ENCODE measurements around the gene SLC12A6. TPM values are rescaled to one million over a fixed set of nuclear protein-coding genes. Genes with fewer than 3 reads are reported as not detected.

Gene SLC12A6
- total RNA-seq, 1 donor from 2014 or later: 20.0 TPM

DNA sequence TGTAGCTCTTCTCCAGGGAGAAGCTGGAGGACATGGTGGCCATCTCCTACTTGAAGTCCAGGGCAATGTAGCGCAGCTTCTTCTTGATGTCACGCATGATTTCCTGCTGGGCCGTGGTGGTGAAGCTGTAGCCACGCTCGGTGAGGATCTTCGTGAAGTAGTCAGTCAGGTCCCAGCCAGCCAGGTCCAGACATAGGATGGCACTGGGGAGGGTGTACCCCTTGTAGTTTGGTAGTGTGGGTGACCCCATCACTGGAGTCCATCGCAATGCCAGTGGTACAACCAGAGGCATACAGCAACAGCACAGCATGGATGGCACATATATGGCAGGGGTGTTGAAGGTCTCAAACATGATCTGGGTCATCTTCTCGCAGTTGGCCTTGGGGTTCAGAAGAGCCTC, 36.4 kb upstream of the SLC12A6 start:
- no peak overlapping the region for H3K27ac Mint-ChIP-seq (ENCODE audit: unreplicated experiment)
- no peaks in the 10 kb centered on the region for H3K27me3 Mint-ChIP-seq (ENCODE audit: low read depth)
- H3K4me3 Mint-ChIP-seq (ENCODE audit: unreplicated experiment): no peak overlapping the region
- no peaks in the 10 kb centered on the region for H3K9me3 Mint-ChIP-seq (ENCODE audit: low read depth)
- DNase-seq (ENCODE audit: low spot score): no peak
- no peaks in the 10 kb centered on the region for H3K4me1 Mint-ChIP-seq (ENCODE audit: low read depth)
- TF ChIP-seq, protein P1, sequence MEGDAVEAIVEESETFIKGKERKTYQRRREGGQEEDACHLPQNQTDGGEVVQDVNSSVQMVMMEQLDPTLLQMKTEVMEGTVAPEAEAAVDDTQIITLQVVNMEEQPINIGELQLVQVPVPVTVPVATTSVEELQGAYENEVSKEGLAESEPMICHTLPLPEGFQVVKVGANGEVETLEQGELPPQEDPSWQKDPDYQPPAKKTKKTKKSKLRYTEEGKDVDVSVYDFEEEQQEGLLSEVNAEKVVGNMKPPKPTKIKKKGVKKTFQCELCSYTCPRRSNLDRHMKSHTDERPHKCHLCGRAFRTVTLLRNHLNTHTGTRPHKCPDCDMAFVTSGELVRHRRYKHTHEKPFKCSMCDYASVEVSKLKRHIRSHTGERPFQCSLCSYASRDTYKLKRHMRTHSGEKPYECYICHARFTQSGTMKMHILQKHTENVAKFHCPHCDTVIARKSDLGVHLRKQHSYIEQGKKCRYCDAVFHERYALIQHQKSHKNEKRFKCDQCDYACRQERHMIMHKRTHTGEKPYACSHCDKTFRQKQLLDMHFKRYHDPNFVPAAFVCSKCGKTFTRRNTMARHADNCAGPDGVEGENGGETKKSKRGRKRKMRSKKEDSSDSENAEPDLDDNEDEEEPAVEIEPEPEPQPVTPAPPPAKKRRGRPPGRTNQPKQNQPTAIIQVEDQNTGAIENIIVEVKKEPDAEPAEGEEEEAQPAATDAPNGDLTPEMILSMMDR (IDR thresholded peaks at IDR 0.05): no peak
- H3K36me3 Mint-ChIP-seq (ENCODE audit: low read depth): peaks cover 2% of the 10 kb centered on the region

DNA sequence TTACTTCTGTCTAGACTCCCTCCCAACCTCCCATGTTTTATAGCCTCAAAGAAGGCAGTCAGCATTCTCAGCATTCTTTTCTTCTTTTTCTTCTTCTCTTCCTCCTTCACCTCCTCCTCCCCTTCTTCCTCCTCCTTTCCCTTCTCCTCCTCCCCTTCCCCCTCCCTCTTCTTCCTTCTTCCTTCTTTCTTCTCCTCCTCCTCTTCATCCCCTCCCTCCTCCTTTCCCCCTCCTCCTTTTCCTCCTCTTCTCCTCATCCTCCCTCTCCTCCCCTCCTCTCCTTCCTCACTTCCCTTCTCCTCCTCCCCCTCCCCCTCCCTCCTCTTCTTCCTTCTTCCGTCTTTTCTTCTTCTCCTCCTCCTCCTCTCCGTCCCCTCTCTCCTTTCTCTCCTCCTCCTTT, 33.1 kb upstream of the SLC12A6 start:
- Mint-ChIP-seq H3K27me3 (ENCODE audit: low read depth) (no peaks in the 10 kb centered on the region), H3K9me3 (ENCODE audit: low read depth) (no peaks in the 10 kb centered on the region), H3K36me3 (ENCODE audit: low read depth) (no peaks in the 10 kb centered on the region), H3K4me1 (ENCODE audit: low read depth) (peaks cover 16% of the 10 kb centered on the region), H3K4me3 (ENCODE audit: unreplicated experiment) (no peak overlapping the region), H3K27ac (ENCODE audit: unreplicated experiment) (no peak overlapping the region)
- DNase-seq (ENCODE audit: low spot score): no peak
- TF ChIP-seq, protein P1 (IDR thresholded peaks at IDR 0.05): no peak

DNA sequence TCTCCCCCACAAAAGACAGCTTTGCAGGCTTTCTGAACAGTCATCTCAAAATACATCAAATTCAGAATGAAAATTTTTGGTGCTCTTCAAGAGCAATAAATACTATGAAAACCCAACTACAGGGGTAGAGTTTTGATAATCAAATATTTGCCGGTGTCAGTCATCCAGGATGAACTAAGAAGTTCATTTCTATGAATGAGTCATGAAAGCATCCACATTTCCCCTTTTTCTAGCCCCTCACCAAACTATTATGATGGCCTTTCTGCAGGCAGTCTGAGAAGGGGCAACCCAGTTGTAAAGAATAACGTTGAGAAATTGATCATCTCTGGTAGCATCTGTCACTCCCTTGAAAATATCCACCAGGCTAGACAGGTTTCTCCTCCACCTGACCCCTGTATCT, 32.5 kb upstream of the SLC12A6 start:
- no peaks in the 10 kb centered on the region for H3K9me3 Mint-ChIP-seq (ENCODE audit: low read depth)
- peaks cover 20% of the 10 kb centered on the region for H3K4me1 Mint-ChIP-seq (ENCODE audit: low read depth)
- no peaks in the 10 kb centered on the region for H3K27me3 Mint-ChIP-seq (ENCODE audit: low read depth)
- TF ChIP-seq, protein P1 (IDR thresholded peaks at IDR 0.05): no peak
- no peaks in the 10 kb centered on the region for H3K36me3 Mint-ChIP-seq (ENCODE audit: low read depth)
- H3K4me3 Mint-ChIP-seq (ENCODE audit: unreplicated experiment): no peak overlapping the region
- no peak overlapping the region for H3K27ac Mint-ChIP-seq (ENCODE audit: unreplicated experiment)
- no peak for DNase-seq (ENCODE audit: low spot score)

DNA sequence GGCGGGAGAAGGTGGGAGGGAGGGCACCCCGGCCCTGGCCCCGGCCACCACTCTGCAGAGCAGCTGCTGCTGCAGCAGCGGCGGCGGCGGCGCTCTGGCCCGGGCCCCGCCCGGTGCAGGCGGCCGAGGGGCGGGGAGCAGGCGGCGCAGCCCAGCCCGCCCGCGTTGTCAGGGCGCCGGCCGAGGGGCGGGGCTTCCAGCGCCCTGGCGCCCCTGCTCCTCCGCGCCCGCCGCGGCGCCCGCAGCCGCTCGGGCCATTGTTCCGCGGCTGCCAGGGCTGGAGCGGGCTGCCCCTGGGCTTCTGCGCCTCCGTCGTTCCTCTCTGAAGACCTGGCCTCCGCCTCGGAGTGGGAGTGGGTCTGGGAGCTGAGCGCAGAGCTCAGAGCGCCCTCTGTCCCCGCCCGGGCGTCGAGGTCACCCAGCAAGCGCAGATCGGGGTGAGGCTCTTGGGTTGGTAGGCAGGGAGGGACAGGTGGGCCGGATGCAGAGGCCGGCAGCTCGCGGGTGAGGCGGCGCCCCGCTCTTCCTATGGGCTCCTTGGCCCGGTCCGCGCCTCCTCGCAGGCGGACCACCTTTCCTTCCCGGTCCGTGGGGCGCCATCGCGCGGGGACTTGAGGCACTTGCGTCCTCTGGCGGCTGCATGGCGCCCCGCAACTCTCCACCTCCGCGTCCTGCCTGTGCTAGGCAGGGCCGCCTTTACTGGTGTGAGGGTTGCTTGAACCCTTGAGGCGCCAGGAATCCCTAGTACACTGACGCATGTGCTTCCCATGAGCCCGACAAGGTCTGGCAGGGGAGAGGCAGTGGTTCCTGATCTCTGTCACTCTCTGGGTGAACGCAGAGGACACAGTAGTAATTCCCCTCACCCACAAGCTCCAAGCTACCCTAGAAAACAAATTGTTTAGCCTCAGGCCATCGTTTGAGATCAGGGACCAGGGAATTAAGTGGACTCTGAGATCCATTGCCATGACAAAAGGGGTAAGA, 29.8 kb upstream of the SLC12A6 start, which contains the start of gene LPCAT4:
Gene LPCAT4 (minus strand): TSS at position 96 of the 981 bp plus-strand sequence. CDS start 96 bp downstream, outside the sequence.
- peak within 1 kb of the TSS; percentile 88 for H3K27ac Mint-ChIP-seq (ENCODE audit: unreplicated experiment)
- no peaks in the 10 kb centered on the region for H3K27me3 Mint-ChIP-seq (ENCODE audit: low read depth)
- peak within 1 kb of the TSS; percentile 97 for H3K4me3 Mint-ChIP-seq (ENCODE audit: unreplicated experiment)
- H3K9me3 Mint-ChIP-seq (ENCODE audit: low read depth): no peaks in the 10 kb centered on the region
- DNase-seq (ENCODE audit: low spot score): peak; percentile 95
- peaks cover 28% of the 10 kb centered on the region for H3K4me1 Mint-ChIP-seq (ENCODE audit: low read depth)
- TF ChIP-seq, protein P1 (IDR thresholded peaks at IDR 0.05): peak; percentile 99
- H3K36me3 Mint-ChIP-seq (ENCODE audit: low read depth): peaks cover 5% of the 10 kb centered on the region

DNA sequence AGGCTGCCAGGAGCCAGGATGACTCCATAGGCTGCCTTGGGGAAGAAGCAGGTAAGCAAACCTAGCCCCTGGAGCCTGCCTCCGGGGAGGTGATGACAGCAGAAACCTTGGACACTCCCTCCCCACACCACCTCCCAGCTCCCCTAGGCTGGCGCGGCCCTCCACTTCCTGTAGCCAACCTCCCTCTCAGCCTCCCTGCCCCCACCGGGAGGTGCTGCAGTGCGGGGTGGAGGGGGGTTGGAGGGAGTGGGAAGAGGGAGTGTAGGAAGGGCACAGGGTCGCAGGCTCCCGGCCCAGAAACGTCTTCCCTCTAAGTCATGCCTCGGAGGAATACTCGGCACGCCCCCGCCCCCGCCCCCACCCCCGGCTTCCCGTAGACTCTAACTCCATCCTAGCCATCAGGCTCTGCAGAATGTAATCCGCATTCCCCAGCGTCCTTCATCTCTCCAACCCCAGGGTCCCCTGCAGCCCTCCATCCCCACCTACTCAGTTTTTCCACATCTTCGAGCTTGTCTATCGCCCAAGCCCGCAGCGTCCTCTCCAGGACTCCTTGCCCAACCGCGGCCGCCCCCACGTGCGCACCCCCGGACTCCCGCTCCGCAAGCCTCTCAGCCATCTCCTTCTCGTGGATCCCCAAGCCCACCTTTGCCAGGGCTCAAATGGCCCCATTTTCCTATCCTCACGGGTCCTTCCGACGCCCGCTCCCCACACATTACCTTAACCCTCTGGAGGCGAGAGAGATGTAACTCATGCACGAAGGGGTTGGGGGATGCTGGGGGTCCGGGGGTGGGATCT, 28.9 kb upstream of the SLC12A6 start:
- Mint-ChIP-seq H3K27me3 (ENCODE audit: low read depth) (no peaks in the 10 kb centered on the region), H3K4me3 (ENCODE audit: unreplicated experiment) (peak overlapping the region; percentile 97), H3K27ac (ENCODE audit: unreplicated experiment) (peak overlapping the region; percentile 85), H3K4me1 (ENCODE audit: low read depth) (peaks cover 28% of the 10 kb centered on the region), H3K36me3 (ENCODE audit: low read depth) (peaks cover 8% of the 10 kb centered on the region), H3K9me3 (ENCODE audit: low read depth) (no peaks in the 10 kb centered on the region)
- no peak for DNase-seq (ENCODE audit: low spot score)
- TF ChIP-seq, protein P1 (IDR thresholded peaks at IDR 0.05): no peak

All from chondrocyte (in vitro differentiated cells).